ENCODE data around the gene ACTL6B.

GRCh38 chr7:100632951-100633717 is 23.1 kb downstream of the ACTL6B start:
- TF ChIP-seq POLR2A (IDR thresholded peaks at IDR 0.05) (no peak), CTCF (IDR thresholded peaks at IDR 0.05) (no peak)
